ENCODE measurements around the gene PLEKHG1.

GRCh38 chr6:150617496-150618460 is 18.1 kb downstream of the PLEKHG1 start:
- no peak for TF ChIP-seq EZH2phosphoT487 (IDR thresholded peaks at IDR 0.05; ENCODE audit: borderline replicate concordance, low read length)
- TF ChIP-seq, protein P1, sequence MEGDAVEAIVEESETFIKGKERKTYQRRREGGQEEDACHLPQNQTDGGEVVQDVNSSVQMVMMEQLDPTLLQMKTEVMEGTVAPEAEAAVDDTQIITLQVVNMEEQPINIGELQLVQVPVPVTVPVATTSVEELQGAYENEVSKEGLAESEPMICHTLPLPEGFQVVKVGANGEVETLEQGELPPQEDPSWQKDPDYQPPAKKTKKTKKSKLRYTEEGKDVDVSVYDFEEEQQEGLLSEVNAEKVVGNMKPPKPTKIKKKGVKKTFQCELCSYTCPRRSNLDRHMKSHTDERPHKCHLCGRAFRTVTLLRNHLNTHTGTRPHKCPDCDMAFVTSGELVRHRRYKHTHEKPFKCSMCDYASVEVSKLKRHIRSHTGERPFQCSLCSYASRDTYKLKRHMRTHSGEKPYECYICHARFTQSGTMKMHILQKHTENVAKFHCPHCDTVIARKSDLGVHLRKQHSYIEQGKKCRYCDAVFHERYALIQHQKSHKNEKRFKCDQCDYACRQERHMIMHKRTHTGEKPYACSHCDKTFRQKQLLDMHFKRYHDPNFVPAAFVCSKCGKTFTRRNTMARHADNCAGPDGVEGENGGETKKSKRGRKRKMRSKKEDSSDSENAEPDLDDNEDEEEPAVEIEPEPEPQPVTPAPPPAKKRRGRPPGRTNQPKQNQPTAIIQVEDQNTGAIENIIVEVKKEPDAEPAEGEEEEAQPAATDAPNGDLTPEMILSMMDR (IDR thresholded peaks at IDR 0.05; ENCODE audit: low read depth, low read length, poor library complexity, severe bottlenecking) = no peak
